PFSK-1 (cell line): Measurements from ENCODE around the gene DDX39A.

ENCODE experiments used
- FOXP2 ChIP-seq: optimal IDR thresholded peaks from 2 replicates; pipeline ENCODE3; 2011; ENCODE audit warnings: borderline replicate concordance, control low read depth, inconsistent platforms; ENCODE audit not compliant: insufficient read depth; ENCODE audit errors: extremely low read length, extremely low read depth
- POLR2AphosphoS5 ChIP-seq: IDR thresholded peaks from 2 replicates; pipeline ENCODE4 v1.6.1; 2012; ENCODE audit warnings: low read depth, mild to moderate bottlenecking, control low read depth, low read length, moderate library complexity
- TAF1 ChIP-seq: IDR thresholded peaks from 2 replicates; pipeline ENCODE4 v1.6.1; 2012; ENCODE audit warnings: low read length, control low read depth, borderline replicate concordance; ENCODE audit not compliant: insufficient read depth
- TF ChIP-seq, protein P1 (sequence below), 2 experiments: IDR thresholded peaks; 2 replicates each; pipeline versions ENCODE4 v1.6.1 to v1.8.0; 2011 to 2012; ENCODE audit warnings: low read depth in 2 of 2, low read length in 2 of 2, control low read depth in 1 of 2, inconsistent platforms in 1 of 2, mild to moderate bottlenecking in 1 of 2, moderate library complexity in 1 of 2; ENCODE audit not compliant: insufficient read depth in 1 of 2

DNA sequence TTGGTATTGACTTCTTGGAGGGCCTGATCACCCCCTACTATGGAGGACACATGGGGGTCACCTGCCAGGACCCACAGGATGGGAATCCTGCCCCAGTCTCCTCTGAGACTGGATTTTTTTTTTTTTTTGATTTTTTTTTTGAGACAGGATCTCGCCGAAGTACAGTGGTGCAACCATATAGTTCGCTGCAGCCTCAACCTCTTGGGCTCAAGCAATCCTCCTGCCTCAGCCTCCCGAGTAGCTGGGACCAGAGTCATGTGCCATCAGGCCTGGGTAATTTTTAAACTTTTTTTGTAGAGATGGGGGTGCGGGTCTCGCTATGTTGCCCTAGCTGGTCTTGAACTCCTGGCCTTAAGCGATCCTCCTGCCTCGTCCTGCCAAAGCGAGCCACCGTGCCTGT, 52.1 kb downstream of the DDX39A start:
- no peak for TF ChIP-seq TAF1
- no peak for TF ChIP-seq POLR2AphosphoS5
- TF ChIP-seq, protein P1, sequence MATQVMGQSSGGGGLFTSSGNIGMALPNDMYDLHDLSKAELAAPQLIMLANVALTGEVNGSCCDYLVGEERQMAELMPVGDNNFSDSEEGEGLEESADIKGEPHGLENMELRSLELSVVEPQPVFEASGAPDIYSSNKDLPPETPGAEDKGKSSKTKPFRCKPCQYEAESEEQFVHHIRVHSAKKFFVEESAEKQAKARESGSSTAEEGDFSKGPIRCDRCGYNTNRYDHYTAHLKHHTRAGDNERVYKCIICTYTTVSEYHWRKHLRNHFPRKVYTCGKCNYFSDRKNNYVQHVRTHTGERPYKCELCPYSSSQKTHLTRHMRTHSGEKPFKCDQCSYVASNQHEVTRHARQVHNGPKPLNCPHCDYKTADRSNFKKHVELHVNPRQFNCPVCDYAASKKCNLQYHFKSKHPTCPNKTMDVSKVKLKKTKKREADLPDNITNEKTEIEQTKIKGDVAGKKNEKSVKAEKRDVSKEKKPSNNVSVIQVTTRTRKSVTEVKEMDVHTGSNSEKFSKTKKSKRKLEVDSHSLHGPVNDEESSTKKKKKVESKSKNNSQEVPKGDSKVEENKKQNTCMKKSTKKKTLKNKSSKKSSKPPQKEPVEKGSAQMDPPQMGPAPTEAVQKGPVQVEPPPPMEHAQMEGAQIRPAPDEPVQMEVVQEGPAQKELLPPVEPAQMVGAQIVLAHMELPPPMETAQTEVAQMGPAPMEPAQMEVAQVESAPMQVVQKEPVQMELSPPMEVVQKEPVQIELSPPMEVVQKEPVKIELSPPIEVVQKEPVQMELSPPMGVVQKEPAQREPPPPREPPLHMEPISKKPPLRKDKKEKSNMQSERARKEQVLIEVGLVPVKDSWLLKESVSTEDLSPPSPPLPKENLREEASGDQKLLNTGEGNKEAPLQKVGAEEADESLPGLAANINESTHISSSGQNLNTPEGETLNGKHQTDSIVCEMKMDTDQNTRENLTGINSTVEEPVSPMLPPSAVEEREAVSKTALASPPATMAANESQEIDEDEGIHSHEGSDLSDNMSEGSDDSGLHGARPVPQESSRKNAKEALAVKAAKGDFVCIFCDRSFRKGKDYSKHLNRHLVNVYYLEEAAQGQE (IDR thresholded peaks at IDR 0.05; ENCODE audit: insufficient read depth in 1 of 2, low read depth in 2 of 2, low read length in 2 of 2) = no peak
- no peak for TF ChIP-seq FOXP2
